SK-MEL-5 (cell line): ENCODE results near the gene WDR62. TPM values are rescaled to one million over a fixed set of nuclear protein-coding genes. Genes with fewer than 3 reads are reported as not detected.
"Not testable (repeated sequence)": the region's sequence is repeated elsewhere in the genome, so short reads cannot be mapped to it uniquely, and the experiment has no call there.

Experiments
- DNase-seq: peaks from one replicate; pipeline ENCODE4 v3.0.0-alpha.2; 2016; ENCODE audit warnings: low read depth, low spot score
- in situ Hi-C: cut with HindIII; loops from 2 replicates; pipeline ENCODE4 v1.10.0; 2016; ENCODE audit warnings: low sequenced_read_pairs, high pct_unique_total_duplicates, low pct_unique_long_range_greater_than_20kb
- total RNA-seq: library from RNA; depleted of rRNA; stranded (reverse); fragments of >200 nt; shearing (Covaris generic); gene quantifications from 2 replicates; pipeline ENCODE4 v1.2.3, GENCODE V29; 2014

The WDR62 gene
- total RNA-seq, 1 experiment from 2014 or later: 2.7 TPM

DNA sequence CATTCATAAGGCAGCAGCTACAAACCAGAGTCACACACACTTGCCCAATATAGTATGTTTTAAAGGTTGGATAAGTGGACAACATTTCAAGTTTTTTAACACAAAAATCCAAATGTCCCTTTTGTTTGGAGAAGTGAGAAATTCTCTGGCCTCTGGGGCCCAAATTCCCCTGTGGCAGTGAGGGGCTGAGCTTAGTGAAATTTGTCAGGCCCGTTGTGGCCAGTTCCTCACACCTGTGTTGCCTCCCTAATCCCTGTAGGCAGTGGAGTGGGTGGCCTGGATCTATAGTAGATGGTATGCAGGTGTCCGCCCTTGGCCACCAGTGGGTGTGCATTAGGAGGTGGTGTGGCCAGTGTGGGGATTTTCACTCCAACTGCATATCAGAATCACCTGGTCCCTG lies 6.7 kb downstream of the WDR62 start:
- in situ Hi-C loops: no loop called here

GRCh38 chr19:36064826-36065225 lies 10.1 kb downstream of the WDR62 start:
- in situ Hi-C loops: no loop called here

More for the DNA sequence above, 6.7 kb downstream of the WDR62 start:
- DNase-seq: no peak

GRCh38 chr19:36067681-36068080 lies 13.0 kb downstream of the WDR62 start:
- DNase-seq: no peak
- in situ Hi-C loops: no loop called here

More at GRCh38 chr19:36064826-36065225, 10.1 kb downstream of the WDR62 start:
- DNase-seq: no peak

- in situ Hi-C loops: not testable (repeated sequence)
These were observed 14.3 kb downstream of the WDR62 start for GRCh38 chr19:36068810-36069499.

GRCh38 chr19:36072081-36072480 lies 17.4 kb downstream of the WDR62 start:
- in situ Hi-C loops: no loop called here
- DNase-seq: no peak

More at GRCh38 chr19:36068810-36069499, 14.3 kb downstream of the WDR62 start:
- DNase-seq: not testable (repeated sequence)

DNA sequence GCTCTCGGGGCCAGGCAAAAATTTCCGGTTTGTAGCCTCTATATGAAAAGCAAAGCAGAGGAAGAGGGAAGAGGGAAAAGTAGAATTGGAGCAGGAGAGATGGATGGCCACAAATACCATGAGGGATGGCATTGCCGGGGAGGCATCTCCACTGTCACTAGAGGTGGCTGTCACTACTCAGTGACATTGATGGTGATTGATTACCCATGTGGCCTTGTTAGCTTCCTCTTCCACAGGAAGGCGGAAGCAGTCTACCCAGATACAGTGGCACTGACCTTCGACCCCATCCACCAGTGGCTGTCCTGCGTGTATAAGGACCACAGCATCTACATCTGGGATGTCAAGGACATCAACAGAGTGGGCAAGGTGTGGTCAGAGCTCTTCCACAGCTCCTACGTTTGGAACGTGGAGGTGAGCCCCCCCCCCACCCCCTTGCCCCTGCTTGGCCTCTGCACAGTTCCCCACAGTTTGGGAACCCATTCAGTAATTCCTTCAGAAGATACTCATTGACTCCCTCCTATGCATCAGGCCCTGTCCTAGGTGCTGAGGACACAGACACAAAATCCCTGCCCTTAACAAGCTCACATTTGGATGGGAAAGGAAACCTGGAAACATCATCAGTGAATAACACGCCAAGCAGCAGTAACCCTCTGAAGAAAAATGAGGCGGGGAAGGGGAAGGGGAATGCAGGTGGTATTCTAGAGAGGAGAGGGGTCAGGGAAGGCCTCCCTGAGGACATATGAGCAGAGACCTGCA lies 18.6 kb downstream of the WDR62 start:
- in situ Hi-C loops: no loop called here
- DNase-seq: no peak

DNA sequence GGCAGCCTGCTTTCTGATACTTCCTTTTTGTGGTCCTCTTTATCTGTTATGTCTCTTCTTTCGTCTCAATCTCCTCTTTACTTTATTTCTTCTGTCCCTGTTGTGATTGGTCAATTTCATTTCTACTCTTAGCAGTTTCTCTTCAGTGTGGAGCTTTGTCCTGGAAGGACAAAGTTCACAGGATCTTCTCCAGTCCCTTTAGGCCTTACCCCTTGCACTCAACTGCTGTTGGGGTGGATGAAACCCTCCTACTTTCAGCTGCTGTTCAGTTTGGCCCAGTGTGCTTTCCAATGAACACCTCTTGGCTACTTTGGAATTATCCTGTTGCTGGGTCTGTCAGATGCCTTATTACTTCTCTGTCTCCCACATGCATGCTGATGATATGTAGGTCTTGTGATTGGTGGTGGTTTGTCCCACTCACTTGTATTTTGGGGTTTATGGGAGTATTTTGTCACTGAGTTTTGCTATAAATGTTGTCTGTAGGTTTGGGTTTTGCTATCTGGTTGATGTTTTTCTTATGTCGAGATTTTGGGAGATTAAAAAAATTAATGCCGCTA lies 24.8 kb downstream of the WDR62 start:
- in situ Hi-C loops: no loop called here
- no peak for DNase-seq

- in situ Hi-C loops: no loop called here
- peak; percentile 43 for DNase-seq
These were observed 26.7 kb downstream of the WDR62 start for GRCh38 chr19:36081385-36081784.

- in situ Hi-C loops: no loop called here
- DNase-seq: no peak
These were observed 27.2 kb downstream of the WDR62 start for GRCh38 chr19:36081894-36082293.

GRCh38 chr19:36082916-36083315 lies 28.2 kb downstream of the WDR62 start:
- in situ Hi-C loops: no loop called here
- no peak for DNase-seq

- in situ Hi-C loops: no loop called here
- DNase-seq: no peak
These were observed 29.7 kb downstream of the WDR62 start for GRCh38 chr19:36084231-36085009.

GRCh38 chr19:36086326-36086725 lies 31.6 kb downstream of the WDR62 start:
- no peak for DNase-seq
- in situ Hi-C loops: no loop called here

DNA sequence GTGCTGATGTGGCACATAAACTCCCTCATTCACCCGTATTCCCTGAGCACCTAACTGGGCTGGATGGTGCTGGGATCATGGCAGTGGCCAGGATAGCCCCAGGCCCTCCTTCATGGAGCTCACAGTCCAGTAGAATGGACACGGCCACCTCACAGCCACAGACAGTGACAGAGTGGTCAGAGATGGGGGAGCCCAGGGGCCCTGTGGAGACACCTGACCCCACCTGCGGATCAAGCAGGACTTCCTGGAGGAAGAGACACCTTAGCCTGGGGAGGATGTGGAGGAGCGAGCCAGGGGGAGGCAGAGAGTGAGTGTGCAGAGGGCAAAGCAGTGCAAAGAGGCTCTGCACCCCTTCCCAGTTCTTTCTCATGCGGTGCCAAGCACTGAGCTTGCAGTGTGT lies 35.1 kb downstream of the WDR62 start:
- no peak for DNase-seq

DNA sequence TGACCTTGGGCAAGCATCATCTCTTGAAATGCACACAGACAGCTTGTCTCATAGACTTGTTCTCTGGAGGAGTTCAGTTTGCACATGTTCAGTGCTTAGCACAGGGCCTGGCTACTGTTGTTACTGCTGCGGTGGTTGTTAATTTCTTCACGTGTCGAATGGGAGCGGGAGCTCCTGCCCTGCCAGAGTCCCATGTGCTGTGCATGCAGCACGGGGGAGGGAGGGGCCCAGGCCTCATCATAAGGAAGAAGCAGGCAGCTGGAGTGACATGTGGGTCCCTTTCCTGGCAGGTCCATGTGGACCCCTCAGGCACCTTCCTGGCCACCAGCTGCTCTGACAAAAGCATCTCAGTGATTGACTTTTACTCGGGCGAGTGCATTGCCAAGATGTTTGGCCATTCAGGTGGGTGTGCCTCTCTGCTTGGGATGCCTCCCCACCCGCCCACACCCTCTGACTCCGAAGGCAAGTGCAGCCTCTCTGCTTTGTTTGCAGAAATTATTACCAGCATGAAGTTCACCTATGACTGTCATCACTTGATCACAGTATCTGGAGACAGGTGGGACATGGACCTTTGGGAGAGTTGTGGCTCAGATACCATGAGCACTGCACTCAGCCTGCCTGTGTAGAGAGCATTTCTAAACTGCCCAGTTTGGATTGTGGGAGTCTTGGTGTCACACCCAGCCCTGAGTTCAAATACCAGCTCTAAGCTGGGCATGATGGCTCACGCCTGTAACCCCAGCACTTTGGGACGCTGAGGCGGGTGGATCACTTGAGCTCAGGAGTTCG lies 36.4 kb downstream of the WDR62 start:
- no peak for DNase-seq
- in situ Hi-C loops: no loop called here

More for the DNA sequence above, 35.1 kb downstream of the WDR62 start:
- in situ Hi-C loops: no loop called here

- in situ Hi-C loops: no loop called here
- no peak for DNase-seq
These were observed 37.9 kb downstream of the WDR62 start for GRCh38 chr19:36092566-36092965.

GRCh38 chr19:36093146-36093662 lies 38.5 kb downstream of the WDR62 start:
- no peak for DNase-seq
- in situ Hi-C loops: no loop called here

DNA sequence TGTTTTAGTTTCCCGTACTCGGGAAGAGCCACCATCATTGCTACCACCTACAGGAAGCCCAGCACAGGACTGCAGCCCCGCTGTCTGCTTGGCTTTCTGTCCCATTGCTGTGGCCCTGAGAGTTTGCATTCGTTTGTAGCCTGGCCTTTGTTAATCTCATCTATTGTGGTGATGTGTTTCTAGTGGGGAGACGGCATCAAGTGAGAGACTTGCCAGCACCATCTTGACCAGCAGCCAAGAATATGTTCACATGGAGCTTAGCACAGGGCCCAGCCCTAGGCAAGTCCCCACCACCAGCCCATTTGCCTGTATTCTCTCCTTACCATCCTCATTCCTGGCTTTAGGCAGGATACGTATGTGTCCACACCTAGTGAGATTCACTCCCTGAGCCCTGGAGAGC lies 39.0 kb downstream of the WDR62 start:
- in situ Hi-C loops: no loop called here
- no peak for DNase-seq
